ENCODE data around the gene IRX6.

Gene IRX6

DNA sequence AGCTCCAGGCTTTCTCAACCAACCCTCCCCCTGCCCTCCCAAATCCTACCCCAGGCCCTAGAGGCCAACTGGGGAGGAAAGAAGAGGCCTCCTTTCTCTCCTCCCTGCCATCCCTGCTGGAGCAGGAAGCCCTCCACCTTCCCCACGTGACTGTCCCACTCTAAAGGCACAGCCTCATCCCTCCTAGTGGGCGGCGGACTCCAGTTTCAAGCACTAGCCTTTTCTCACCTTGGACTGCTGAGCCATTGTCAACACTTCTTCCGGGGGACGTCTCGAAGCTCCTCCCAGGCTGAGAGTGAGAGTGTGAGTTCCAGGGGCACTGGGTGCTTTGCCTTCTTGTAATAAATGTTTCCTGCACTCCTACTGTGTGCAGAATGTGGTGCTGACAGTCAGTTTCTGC lies 21.4 kb upstream of the IRX6 start:
- no peak for DNase-seq (ENCODE audit: low read depth)
- no peak overlapping the region for H3K4me3 ChIP-seq (ENCODE audit: low read depth, low read length)

GRCh38 chr16:55308973-55309372 lies 15.0 kb upstream of the IRX6 start:
- no peak for DNase-seq (ENCODE audit: low read depth)
- TF ChIP-seq, protein P1, sequence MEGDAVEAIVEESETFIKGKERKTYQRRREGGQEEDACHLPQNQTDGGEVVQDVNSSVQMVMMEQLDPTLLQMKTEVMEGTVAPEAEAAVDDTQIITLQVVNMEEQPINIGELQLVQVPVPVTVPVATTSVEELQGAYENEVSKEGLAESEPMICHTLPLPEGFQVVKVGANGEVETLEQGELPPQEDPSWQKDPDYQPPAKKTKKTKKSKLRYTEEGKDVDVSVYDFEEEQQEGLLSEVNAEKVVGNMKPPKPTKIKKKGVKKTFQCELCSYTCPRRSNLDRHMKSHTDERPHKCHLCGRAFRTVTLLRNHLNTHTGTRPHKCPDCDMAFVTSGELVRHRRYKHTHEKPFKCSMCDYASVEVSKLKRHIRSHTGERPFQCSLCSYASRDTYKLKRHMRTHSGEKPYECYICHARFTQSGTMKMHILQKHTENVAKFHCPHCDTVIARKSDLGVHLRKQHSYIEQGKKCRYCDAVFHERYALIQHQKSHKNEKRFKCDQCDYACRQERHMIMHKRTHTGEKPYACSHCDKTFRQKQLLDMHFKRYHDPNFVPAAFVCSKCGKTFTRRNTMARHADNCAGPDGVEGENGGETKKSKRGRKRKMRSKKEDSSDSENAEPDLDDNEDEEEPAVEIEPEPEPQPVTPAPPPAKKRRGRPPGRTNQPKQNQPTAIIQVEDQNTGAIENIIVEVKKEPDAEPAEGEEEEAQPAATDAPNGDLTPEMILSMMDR (IDR thresholded peaks at IDR 0.05; ENCODE audit: control insufficient read depth, extremely low read depth, insufficient read depth): no peak
- H3K4me3 ChIP-seq (ENCODE audit: low read depth, low read length): no peak overlapping the region

More for the DNA sequence above, 21.4 kb upstream of the IRX6 start:
- TF ChIP-seq, protein P1 (IDR thresholded peaks at IDR 0.05; ENCODE audit: control insufficient read depth, extremely low read depth, insufficient read depth): no peak

GRCh38 chr16:55322327-55322726 lies 1.7 kb upstream of the IRX6 start:
- TF ChIP-seq, protein P1 (IDR thresholded peaks at IDR 0.05; ENCODE audit: control insufficient read depth, extremely low read depth, insufficient read depth): no peak
- no peak for DNase-seq (ENCODE audit: low read depth)
- no peak overlapping the region for H3K4me3 ChIP-seq (ENCODE audit: low read depth, low read length)

GRCh38 chr16:55324285-55325079 lies 479 bp downstream of the IRX6 start:
- no peak overlapping the region for H3K4me3 ChIP-seq (ENCODE audit: low read depth, low read length)
- TF ChIP-seq, protein P1 (IDR thresholded peaks at IDR 0.05; ENCODE audit: control insufficient read depth, extremely low read depth, insufficient read depth): no peak
- DNase-seq (ENCODE audit: low read depth): no peak

GRCh38 chr16:55325080-55325447 lies 1.1 kb downstream of the IRX6 start:
- DNase-seq (ENCODE audit: low read depth): no peak
- no peak overlapping the region for H3K4me3 ChIP-seq (ENCODE audit: low read depth, low read length)
- TF ChIP-seq, protein P1 (IDR thresholded peaks at IDR 0.05; ENCODE audit: control insufficient read depth, extremely low read depth, insufficient read depth): no peak

DNA sequence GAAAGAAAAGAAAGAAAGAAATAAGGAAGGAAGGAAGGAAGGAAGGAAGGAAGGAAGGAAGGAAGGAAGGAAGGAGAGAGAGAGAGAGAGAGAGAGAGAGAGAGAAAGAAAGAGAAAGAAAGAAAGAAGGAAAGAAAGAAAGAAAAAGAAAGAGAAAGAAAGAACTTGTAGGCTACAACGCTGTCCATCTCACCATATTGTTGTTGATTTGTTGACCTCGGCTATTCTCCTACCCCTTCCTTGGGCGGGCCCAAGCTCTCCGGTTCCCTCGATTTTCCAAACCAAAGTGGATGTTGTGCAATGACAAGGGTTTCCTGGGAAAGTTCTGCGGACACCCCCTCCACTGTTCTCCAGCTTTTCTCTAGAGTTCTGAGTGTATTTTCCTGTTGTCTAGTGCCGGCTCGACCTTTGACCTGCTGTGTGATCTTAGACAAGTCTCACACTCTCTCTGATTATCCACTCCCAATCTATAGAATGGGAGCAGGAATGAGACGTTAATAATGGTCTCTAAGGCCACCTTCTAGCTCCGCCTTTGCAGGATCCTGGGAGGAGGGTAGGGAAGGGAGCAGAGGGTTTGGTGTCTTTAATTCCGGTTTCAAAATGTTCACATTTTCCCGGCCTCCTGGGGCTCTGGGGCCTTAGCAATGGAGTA lies 1.6 kb downstream of the IRX6 start:
- no peak for DNase-seq (ENCODE audit: low read depth)
- TF ChIP-seq, protein P1 (IDR thresholded peaks at IDR 0.05; ENCODE audit: control insufficient read depth, extremely low read depth, insufficient read depth): no peak
- no peak overlapping the region for H3K4me3 ChIP-seq (ENCODE audit: low read depth, low read length)

All from LNCaP clone FGC (cell line).